ENCODE results near the gene MAP4K2. TPM values are rescaled to one million over a fixed set of nuclear protein-coding genes. Genes with fewer than 3 reads are reported as not detected.

MAP4K2 gene
- total and polyA plus RNA-seq, 7 donors, result 9.0 to 23.5 (median 13.6) TPM

- Histone ChIP-seq H3K27me3 (no peaks in the 10 kb centered on the region), H3K27ac (no peak overlapping the region), H3K4me1 (peaks cover 0 to 3% (median 1%) of the 10 kb centered on the region in 4 donors), H3K4me3 (no peak overlapping the region), H3K36me3 (peaks cover 0 to 47% (median 16%) of the 10 kb centered on the region in 4 donors), H3K9me3 (no peaks in the 10 kb centered on the region)
- no peak for TF ChIP-seq POLR2AphosphoS5 (IDR thresholded peaks at IDR 0.05)
- TF ChIP-seq EP300 (IDR thresholded peaks at IDR 0.05), result no peak
- no peak for TF ChIP-seq CTCF (IDR thresholded peaks at IDR 0.05)
- TF ChIP-seq POLR2A (IDR thresholded peaks at IDR 0.05), result no peak
- intact Hi-C loops (cut with DNase I), result no loop called here
- DNase-seq, result peak; percentile 39
- WGBS, 2 donors, result 94% methylated on average over 9 of the region's 9 CpGs
Measured at GRCh38 chr11:64751136-64751535, 51.9 kb downstream of the MAP4K2 start.

- Histone ChIP-seq H3K27me3 (no peaks in the 10 kb centered on the region), H3K9me3 (no peaks in the 10 kb centered on the region), H3K4me1 (peaks cover 0 to 9% (median 6%) of the 10 kb centered on the region in 4 donors), H3K4me3 (no peak overlapping the region), H3K27ac (no peak overlapping the region), H3K36me3 (peaks cover 0 to 47% (median 16%) of the 10 kb centered on the region in 4 donors)
- TF ChIP-seq EP300 (IDR thresholded peaks at IDR 0.05), result no peak
- TF ChIP-seq CTCF (IDR thresholded peaks at IDR 0.05), result no peak
- TF ChIP-seq POLR2AphosphoS5 (IDR thresholded peaks at IDR 0.05), result no peak
- no peak for TF ChIP-seq POLR2A (IDR thresholded peaks at IDR 0.05)
- intact Hi-C loops (cut with DNase I), result no loop called here
- WGBS, 2 donors, result 90 to 95% methylated on average over 13 of the region's 13 CpGs
- DNase-seq, result peak; percentile 63
Measured at GRCh38 chr11:64750361-64751054, 52.5 kb downstream of the MAP4K2 start.

- TF ChIP-seq POLR2A (IDR thresholded peaks at IDR 0.05), result no peak
- TF ChIP-seq CTCF (IDR thresholded peaks at IDR 0.05), result no peak
- TF ChIP-seq POLR2AphosphoS5 (IDR thresholded peaks at IDR 0.05), result no peak
- no peak for TF ChIP-seq EP300 (IDR thresholded peaks at IDR 0.05)
- no peaks in the 10 kb centered on the region for H3K27me3 ChIP-seq
- intact Hi-C loops (cut with DNase I), result no loop called here
- no peak overlapping the region for H3K4me3 ChIP-seq
- no peaks in the 10 kb centered on the region for H3K9me3 ChIP-seq
- H3K27ac ChIP-seq, result peak overlapping the region; percentile 95 to 98 (median 96)
- WGBS, 2 donors, result 90 to 92% methylated on average over 15 of the region's 15 CpGs
- peaks cover 0 to 32% (median 27%) of the 10 kb centered on the region in 4 donors for H3K4me1 ChIP-seq
- no peak for DNase-seq
- peaks cover 0 to 30% (median 8%) of the 10 kb centered on the region in 4 donors for H3K36me3 ChIP-seq
Measured at GRCh38 chr11:64747961-64748665, 54.9 kb downstream of the MAP4K2 start.

GRCh38 chr11:64746486-64746885 lies 56.5 kb downstream of the MAP4K2 start:
- intact Hi-C loops (cut with DNase I), result no loop called here
- WGBS, 2 donors, result 77% methylated on average over 10 of the region's 10 CpGs
- peak overlapping the region; percentile 95 to 98 (median 96) for H3K27ac ChIP-seq
- no peak for DNase-seq
- TF ChIP-seq POLR2AphosphoS5 (IDR thresholded peaks at IDR 0.05) (no peak), CTCF (IDR thresholded peaks at IDR 0.05) (no peak), POLR2A (IDR thresholded peaks at IDR 0.05) (no peak), EP300 (IDR thresholded peaks at IDR 0.05) (no peak)
- no peaks in the 10 kb centered on the region for H3K27me3 ChIP-seq
- H3K9me3 ChIP-seq, result no peaks in the 10 kb centered on the region
- H3K4me3 ChIP-seq, result peak overlapping the region in 1 of 4 donors; percentile 86
- H3K36me3 ChIP-seq, result peaks cover 0 to 16% (median 1%) of the 10 kb centered on the region in 4 donors
- H3K4me1 ChIP-seq, result peaks cover 0 to 48% (median 42%) of the 10 kb centered on the region in 4 donors

All from sigmoid colon (tissue), 7 donors.